Stimulated activated CD8-positive, alpha-beta memory T cell treated with anti-CD3 and anti-CD28 coated beads, Interleukin-15, amount 100 ng/mL, for 4 hours (primary cell): ENCODE measurements around the gene SLC16A6.
"Not testable (repeated sequence)": the region's sequence is repeated elsewhere in the genome, so short reads cannot be mapped to it uniquely, and the experiment has no call there.

ENCODE experiments used
- DNase-seq, 2 donors: peaks; one replicate each; pipeline ENCODE4 v3.0.0-alpha.2; 2020; ENCODE audit warnings: low read depth in 2 of 2

SLC16A6 gene

DNA sequence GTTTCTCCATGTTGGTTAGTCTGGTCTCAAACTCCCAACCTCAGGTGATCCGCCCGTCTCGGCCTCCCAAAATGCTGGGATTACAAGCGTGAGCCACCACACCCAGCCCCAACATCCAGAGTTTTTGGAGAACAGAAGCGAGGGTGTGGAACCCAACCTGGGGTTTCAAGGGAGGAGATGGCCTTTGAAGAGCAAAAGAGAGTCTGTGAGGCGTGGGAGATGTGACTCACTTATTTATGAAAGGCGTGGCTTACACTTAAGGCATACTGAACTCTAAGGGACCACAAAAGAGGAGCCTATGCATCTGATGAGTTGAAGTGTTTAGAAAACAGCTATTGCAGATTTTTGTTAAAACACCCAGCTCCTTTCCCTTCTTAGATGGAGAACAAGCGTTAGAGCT, 19.2 kb upstream of the SLC16A6 start:
- DNase-seq = peak in 1 of 2 donors; percentile 52

DNA sequence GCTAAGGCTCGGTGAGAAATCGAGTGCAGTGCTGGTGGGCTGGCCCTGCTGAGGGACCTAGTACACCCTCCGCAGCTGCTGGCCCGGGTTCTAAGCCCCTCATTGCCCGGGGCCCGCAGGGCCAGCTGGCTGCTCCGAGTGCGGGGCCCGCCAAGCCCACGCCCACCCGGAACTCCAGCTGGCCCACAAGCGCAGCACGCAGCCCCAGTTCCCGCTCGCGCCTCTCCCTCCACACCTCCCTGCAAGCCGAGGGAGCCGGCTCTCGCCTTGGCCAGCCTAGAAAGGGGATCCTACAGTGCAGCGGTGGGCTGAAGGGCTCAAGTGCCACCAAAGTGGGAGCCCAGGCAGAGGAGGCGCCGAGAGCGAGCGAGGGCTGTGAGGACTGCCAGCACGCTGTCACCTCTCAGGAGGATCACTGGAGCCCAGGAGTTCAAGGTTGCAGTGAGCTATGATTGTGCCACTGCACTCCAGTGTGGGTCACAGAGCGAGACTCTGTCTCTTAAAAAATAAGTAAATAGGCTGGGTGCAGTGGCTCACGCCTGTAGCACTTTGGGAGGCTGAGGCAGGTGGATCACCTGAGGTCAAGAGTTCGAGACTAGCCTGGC, 18.2 kb upstream of the SLC16A6 start:
- not testable (repeated sequence) for DNase-seq

DNA sequence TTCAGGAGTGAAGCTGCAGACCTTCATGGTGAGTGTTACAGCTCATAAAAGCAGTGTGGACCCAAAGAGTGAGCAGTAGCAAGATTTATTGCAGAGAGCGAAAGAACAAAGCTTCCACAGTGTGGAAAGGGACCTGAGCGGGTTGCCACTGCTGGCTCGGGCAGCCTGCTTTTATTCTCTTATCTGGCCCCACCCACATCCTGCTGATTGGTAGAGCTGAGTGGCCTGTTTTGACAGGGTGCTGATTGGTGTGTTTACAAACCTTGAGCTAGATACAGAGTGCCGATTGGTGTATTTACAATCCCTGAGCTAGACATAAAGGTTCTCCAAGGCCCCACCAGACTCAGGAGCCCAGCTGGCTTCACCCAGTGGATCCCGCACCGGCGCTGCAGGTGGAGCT, 17.6 kb upstream of the SLC16A6 start:
- not testable (repeated sequence) for DNase-seq

DNA sequence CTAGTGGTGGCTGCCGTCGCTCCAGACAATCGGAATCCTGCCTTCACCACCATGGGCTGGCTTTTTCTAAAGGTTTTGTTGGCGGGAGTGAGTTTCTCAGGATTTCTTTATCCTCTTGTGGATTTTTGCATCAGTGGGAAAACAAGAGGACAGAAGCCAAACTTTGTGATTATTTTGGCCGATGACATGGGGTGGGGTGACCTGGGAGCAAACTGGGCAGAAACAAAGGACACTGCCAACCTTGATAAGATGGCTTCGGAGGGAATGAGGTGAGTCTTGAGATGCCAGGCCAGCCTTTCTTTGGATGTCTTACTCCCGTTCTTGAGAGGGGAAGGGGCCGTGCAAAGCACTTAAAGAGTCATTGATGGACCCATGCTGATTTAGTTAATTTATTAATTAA, 16.5 kb upstream of the SLC16A6 start:
- DNase-seq = no peak

DNA sequence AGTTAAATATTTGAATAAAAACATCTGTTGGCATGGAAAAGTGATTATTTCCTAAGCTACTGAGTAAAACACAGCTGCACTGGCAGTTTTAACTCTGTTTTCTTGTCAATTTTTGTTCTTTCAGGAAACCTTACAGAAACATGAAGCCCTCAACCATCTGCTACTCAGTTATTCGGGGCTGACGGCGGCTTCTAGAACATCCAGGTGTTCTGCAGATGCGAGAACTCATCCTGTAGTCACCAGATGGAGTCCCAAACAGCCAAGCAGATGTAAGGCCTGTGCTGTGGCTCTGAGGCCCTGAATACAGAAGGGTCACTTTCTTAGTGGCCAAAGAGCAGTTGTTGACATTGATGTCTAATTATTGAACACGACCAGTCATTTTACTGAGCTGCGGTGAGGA, 15.9 kb upstream of the SLC16A6 start:
- no peak for DNase-seq

DNA sequence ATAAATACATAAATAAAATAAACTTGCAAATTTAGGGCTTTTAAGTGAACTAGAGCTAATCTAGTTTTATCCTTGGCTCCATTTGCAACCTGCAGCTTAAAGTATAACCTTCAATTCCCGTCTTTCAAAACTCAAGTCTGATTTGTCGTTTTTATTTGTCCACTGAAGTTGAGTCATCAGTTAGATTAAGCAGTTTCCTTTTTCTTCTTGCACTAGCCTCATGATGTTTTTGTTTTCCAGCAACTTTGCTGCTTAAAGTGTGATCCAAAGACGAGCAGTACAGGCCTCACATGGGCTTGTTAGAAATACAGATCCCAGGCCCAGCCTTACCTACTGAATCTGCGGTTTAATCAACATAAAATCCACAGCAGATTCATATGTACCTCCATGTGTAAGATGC, 14.2 kb upstream of the SLC16A6 start:
- no peak for DNase-seq

DNA sequence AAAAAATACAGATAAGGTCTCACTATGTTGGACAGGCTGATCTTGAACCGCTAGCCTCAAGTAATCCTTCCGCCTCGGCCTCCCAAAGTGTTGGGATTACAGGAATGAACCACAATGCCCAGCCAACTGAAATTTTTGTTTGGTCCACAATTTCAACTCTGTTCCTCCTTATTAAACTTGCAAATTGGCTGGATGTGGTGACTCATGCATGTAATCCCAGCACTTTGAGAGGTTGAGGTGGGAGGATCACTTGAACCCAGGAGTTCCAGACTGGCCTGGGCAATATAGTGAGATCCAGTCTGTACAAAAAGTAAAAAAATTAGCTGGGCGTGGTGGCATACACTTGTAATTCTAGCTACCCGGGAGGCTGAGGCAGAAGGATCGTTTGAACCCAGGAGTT, 13.8 kb upstream of the SLC16A6 start:
- no peak for DNase-seq

DNA sequence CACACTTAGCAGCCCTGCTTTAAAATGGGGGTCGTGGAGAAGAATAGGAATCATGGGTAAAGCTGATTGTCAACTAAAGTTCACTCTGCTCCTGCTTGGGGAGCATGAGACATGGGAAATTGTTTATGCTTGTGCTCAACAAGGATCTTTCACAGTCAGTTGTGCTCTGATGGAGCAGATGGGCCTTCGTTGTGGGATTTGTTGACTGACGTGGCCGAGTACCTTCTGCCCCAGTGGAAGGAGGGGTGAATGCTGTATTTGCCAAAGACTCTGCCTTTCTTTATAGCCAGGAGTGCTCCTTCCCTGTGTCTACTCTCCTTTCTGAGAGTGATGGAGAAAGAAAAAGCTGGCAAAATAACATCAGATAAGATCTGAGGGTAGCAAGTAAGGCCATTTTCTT, 11.7 kb upstream of the SLC16A6 start:
- no peak for DNase-seq

DNA sequence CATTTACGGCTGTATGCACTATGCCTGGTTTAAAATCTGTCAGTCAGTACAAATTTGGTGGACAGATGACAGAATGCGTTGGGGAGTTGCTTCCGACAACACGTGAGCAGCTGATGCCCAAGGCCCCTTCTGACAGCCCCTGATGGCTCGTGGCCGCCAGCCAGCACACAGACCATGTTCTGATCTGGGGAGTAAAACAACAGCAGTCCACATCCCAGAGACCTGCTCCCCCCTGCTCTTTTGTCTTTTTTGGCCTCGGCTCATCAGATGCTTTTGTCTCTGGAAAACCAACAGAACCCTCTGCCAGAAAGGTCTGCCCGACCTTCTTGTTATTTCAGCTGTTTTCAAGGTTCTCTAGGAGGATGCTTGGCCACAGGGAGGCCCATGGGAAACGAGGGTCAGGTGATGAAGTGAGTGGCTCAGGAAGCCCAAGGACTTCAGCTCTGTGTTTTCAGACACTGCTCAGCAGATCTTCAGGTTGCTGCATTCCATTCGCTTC, 11.2 kb upstream of the SLC16A6 start:
- no peak for DNase-seq

DNA sequence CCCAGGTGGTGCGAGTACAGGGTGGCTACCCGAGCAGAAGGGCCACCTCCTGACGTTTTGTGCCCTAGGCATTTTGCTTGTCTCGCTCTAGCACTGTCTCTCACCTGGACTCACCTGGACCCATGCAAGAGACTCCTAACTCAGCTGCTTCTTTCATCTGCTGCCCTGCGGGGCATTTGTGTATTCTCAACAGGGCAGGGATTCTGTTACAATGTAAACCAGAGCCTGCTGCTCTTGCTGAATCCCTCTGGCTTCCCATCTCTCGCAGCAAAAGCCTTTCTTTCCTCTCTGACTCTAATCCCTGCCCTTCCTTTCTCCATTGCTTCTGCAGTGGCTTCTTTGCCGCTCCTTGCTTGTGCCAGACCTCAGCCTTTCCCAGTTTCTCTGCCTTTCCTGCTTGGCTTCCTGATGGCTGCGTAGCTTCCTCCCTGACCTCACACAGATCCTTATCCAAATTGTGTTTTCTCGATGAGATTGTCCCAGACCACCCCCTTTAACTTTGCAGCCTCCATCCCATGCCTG, 10.6 kb upstream of the SLC16A6 start:
- DNase-seq = no peak

DNA sequence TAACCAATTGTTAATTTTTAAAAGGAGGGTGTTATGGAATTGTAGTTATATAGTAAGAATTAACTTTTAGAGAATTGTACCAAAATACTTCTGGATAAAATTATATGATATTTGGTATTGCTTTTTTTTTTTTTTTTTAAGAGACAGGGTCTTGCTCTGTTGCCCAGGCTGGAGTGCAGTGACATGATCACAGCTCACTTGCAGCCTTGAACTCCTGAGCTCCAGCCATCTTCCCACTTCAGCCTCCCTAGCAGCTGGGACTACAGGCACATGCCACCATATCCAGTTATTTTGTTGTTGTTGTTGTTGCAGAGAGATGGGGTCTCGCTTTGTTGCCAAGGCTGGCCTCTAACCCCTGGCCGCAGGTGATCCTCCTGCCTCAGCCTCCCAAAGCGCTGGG, 8.9 kb upstream of the SLC16A6 start:
- no peak for DNase-seq

DNA sequence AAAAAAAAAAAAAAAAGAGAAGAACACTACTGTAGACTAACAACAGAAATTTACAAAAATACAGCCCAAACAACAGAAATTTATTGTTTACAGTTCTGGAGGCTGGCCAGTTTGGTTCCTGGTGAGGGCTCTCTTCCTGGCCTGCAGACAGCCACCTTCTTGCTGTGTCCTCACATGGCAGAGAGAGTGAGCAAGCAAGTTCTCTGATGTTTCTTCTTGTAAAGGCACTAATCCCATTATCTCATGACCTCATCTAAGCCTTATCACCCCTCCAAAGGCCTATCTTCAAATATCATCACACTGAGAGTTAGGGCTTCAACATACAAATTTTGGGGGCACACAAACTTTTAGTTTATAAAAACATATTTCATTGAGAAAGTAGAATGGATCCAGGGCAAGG, 7.7 kb upstream of the SLC16A6 start:
- DNase-seq = no peak

DNA sequence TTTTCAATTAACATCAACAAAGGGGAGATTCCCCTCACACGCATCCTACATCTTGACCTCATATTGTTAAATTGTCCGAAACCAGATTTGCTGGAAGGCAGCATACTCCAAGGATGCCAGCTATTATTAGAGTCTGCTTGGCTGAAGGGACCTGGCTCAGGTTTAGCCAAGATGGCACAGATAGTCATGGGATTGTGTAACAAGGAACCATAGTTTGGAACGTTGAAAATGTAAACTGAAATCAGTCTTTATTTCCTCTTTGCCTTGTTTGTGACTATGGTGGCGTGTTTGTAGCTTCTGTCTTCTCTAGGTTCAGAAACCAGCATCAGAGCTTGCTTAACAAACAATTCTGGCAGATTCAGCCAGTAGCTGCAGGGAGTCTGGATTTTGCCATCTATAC, 6.3 kb upstream of the SLC16A6 start:
- no peak for DNase-seq

DNA sequence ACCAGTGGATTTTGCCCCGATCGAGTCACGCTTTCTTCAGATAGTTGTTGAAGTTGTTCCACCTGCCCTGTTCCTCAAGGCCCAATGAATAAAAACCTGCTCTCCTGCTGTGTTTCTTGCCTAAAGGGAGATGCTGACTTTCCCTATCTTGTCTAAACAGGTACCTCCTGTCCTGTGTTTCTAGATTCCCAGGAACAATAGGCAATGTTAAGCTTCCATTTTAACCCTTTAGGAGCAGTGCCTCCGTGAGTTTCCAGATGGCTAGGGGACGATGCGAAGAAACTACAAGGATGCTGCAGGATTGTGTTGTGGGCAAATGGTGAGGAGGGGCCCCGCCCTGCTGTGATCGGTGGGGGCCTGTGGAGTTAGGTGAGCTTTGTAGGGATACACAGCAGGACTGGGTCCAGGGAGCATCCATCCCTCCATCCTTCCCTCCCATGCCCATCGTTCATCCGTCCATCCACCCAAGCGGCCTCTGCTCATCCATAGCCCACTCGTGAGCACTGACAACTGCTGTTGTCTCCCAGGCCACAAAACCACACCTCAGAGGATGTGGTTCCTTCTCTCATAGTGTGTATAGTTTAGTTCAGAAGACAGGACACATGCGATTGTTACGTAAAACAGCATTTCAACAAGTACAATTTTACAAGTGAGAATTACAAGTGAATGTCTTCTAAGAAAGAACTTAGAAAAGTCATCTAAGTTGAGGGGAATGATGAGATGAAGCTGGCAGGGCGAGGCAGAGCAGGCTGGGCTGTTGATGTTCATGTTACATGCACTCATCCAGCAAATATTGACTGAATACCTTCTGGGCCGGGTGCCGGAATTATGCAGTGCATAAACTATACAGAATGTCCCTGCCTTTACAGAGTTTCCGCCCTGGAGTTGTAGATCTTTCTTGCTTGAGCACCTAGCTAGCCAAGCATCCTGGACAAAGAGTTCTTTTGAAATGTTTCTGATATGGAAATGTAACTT, 5.6 kb upstream of the SLC16A6 start:
- no peak for DNase-seq

DNA sequence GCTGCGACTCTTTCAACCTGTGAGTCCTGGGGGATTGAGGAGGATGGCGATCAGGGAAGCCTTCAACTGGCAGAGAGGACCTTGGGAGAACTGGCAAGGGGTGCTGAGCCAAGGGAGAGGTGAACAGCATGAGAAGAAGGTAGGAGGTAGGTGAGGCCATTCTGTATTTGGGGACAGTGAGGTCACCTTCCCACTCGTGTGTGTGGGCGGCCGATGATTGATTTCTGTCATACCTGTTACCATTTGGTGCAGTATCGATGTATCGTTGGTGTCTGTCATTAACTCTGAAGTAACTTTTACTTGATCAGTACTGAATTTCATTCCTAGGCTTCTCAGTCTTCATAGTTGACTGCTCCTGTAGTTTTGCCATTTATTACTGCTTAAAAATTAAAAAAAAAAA, 4.2 kb upstream of the SLC16A6 start:
- DNase-seq = no peak

DNA sequence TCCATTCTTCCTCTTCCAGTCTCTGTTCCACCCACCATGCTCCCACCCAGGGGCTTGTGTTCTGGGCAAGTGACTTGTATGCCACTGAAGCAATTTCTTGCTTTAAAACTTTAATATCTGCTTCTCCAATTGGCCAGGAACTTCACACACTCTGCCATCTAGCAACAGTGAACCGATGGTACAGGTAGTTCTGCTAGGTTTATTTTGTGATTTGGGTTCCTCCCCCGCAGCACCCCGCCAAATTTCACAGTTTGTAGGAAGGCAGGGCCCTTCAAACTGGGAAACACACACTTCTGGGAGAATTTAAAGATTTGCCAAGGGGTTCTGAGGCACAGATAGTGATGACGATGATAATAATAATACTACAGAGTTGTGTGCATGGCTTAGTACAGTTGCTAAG, 3.7 kb upstream of the SLC16A6 start:
- DNase-seq = no peak

DNA sequence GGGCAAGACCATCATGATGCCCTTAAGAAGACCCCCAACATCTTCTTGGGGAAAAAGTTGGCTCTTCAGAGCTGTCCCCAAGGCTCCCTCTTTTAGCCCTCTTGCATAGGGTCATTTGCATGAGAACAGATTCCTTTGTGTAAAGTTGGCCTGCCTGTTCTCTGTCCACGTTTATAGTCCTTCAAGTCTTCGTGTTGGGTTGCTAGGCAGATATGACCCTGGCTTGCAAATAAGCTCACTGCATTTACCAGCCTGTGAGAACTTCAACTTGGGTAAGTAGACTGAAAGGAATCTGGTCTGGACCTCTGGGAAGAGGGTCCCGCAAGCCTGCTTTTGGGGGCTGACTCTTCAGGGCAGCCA, 3.2 kb upstream of the SLC16A6 start:
- DNase-seq = no peak

DNA sequence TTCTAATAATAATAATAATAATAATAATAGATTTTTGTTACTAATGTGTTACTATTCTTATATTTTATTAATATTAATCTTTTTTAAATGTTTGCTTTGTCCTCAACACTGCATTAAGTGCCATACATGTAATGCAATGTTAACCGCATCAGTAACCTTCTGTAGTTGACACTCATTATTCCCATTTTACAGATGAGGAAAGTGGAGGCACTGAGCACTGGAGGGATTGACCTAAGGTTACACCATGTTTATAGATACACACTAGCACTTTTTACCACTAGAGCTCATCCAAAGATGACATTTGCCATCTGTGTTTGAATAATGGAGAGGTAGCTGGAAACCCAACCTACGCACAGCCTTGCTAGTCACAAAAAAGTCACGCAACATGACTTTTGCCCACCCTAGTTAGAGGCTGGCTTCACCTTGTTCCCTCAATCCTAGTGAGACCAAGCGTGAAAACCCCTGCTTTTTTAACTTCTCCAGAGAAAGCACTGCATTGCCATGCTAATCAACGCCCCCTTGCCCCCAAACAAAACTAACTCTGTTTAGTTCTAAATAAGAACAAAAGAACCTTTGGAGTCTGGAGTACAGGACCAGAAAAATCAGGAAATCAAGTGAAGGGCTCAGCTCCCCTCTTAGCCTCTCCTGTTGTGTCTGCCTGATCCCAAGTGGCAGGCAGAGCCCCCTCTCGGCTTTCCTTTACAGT, 2.7 kb upstream of the SLC16A6 start:
- DNase-seq = no peak

DNA sequence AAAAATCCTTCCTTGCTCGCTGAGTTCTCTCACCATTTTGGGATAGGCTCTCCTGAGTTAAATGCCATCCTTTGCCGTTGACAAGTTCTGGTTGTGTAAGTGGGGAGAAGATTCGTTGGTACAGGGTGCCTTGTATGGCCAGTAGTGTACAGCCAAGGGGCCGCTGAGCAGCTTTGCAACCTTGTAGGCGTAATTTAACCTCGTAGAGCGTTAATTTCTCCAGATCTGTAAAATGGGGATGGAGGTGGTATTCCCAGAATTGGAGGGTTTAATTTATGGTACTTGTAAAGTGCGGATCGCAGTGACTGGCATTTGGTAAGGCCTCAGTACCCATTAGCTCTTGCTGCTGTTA, 1.7 kb upstream of the SLC16A6 start:
- DNase-seq = no peak

DNA sequence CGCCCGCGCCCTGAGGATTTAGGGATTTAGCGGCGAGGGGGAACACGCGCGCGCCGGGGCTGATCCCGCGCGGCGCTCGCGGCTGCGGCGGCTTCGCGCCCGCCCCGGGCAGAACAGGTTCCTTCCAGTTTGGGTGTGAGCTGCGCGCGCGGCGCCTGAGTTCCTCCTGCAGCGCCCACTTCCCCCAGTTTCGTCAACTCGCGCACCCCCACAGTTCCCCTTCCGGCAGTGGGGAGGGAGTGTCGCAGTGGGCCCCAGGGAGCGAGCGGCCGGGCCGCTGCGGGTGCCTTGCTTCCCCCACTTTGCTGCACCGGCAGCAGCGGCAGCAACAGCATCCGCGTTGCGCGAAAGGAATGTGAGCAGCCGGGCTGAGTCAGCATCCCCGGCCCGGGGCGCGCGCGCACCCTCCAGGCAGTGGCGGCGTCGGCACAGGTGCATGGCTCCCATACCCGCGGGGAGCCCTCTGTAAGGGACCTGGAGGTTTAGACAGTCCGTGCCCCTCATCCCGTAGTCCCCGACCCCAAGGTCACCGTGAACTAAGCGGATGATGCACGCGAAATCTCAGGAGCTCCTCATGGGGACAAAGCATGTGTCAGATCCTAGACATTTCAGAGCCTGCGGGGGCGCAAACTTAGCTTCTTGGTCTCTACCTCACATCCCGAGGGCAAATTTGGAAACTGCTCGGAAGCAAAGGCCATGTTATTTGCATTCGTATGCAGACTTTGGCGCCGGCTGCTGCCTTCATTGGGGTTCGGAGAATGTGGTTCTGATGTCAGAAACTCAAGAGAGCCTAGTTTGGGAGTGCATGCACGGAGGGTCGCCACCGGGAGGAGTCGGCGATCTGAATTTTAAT, 1.1 kb upstream of the SLC16A6 start:
- DNase-seq = peak; percentile 85 to 87

DNA sequence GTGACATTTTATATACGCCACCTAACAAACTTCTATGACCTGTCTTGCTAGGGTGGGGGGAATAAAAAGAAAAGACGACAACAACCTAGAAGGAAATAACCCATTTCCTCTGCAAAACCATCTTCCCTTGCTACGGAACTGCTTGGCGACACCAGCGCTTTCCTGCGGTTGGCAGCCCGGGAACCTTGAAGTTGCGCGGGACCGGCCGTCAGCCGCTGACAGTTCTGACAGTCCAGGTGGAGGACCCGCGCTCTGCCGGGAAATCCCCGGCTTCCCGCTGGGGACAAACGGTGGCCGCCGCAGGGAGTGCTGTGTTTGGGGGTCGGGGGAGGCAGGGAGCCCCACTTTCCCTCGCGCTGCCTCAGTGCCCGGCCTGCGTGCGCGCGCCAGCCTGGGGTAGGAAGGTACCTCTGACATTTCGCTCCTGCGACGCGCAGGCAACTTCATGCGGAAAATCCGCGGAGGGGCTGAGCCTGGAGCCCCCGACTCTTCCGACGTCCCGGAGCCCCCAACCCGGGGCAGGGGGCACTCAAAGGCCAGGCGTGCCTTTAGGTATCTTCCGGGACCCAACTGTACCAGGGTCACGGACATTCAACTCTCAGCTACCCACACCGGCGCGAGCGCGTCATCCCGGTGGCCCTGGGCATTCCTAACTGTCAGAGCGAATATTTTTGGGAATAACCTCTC, 516 bp downstream of the SLC16A6 start:
- peak; percentile 26 to 52 for DNase-seq
